NB4 (cell line): ENCODE measurements around the gene CASQ2.

ENCODE experiments used
- CTCF ChIP-seq: IDR thresholded peaks from one replicate; pipeline ENCODE4 v1.5.1; 2012; ENCODE audit warnings: low read depth, low read length
- MAX ChIP-seq: IDR thresholded peaks from 2 replicates; pipeline ENCODE4 v1.6.1; 2011; ENCODE audit warnings: low read depth, low read length
- POLR2A ChIP-seq: IDR thresholded peaks from 2 replicates; pipeline ENCODE4 v1.6.1; 2011; ENCODE audit warnings: mild to moderate bottlenecking; ENCODE audit not compliant: insufficient read length; ENCODE audit errors: extremely low read depth

GRCh38 chr1:115723756-115724155 is 44.8 kb downstream of the CASQ2 start:
- TF ChIP-seq CTCF (no peak), POLR2A (no peak), MAX (no peak)
